Astrocyte of the spinal cord (primary cell): ENCODE data around the gene PRKCE.

Source experiments
- DNase-seq: peaks from one replicate; pipeline ENCODE4 v3.0.0; 2011; ENCODE audit warnings: low read depth, low spot score
- H3K4me3 ChIP-seq: 2 replicates; pipeline ENCODE4 v1.5.1; 2011; ENCODE audit warnings: low read depth, mild to moderate bottlenecking, low read length, moderate library complexity
- CTCF ChIP-seq: IDR thresholded peaks from 2 replicates; pipeline ENCODE4 v1.5.1; 2012; ENCODE audit warnings: low read depth, mild to moderate bottlenecking, low read length, inconsistent platforms
- in situ Hi-C: cut with HindIII; loops from 2 replicates; pipeline ENCODE4 v1.10.0; 2017; ENCODE audit warnings: low sequenced_read_pairs

PRKCE gene

GRCh38 chr2:45769056-45769455, 117.6 kb downstream of the PRKCE start:
- DNase-seq: no peak
- TF ChIP-seq CTCF: no peak
- in situ Hi-C loops: no loop called here
- no peak overlapping the region for H3K4me3 ChIP-seq

- no peak for DNase-seq
- in situ Hi-C loops: no loop called here
- no peak for TF ChIP-seq CTCF
- no peak overlapping the region for H3K4me3 ChIP-seq
Measured at GRCh38 chr2:45769854-45770576, 118.5 kb downstream of the PRKCE start.

- TF ChIP-seq CTCF: no peak
- H3K4me3 ChIP-seq: no peak overlapping the region
- no peak for DNase-seq
- in situ Hi-C loops: no loop called here
Measured at GRCh38 chr2:45770811-45771210, 119.3 kb downstream of the PRKCE start.

GRCh38 chr2:45771261-45771660, 119.8 kb downstream of the PRKCE start:
- H3K4me3 ChIP-seq: no peak overlapping the region
- no peak for TF ChIP-seq CTCF
- DNase-seq: no peak
- in situ Hi-C loops: no loop called here

GRCh38 chr2:45772038-45772437, 120.6 kb downstream of the PRKCE start:
- no peak for TF ChIP-seq CTCF
- in situ Hi-C loops: no loop called here
- no peak for DNase-seq
- no peak overlapping the region for H3K4me3 ChIP-seq

DNA sequence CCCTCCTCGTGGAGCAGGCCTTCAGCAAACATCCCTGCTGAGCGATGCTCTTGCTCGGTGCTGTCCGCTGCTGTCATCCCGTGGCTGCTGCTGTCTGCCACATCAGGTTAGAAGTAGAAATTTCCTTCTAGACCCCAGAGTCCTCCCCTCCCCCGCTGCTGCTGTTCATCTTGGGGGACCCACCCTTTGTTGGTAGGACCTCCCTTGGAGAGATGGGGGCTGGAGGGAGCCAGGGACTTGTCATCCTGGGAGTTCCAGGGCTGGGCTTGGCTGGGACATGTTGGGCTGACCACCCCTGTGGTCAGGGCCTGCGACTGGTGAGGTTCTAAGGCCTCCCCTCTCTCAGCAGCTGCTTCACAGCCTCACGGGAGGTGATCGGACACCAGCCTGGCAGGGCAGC, 122.4 kb downstream of the PRKCE start:
- in situ Hi-C loops: no loop called here
- H3K4me3 ChIP-seq: no peak overlapping the region
- TF ChIP-seq CTCF: no peak
- no peak for DNase-seq

DNA sequence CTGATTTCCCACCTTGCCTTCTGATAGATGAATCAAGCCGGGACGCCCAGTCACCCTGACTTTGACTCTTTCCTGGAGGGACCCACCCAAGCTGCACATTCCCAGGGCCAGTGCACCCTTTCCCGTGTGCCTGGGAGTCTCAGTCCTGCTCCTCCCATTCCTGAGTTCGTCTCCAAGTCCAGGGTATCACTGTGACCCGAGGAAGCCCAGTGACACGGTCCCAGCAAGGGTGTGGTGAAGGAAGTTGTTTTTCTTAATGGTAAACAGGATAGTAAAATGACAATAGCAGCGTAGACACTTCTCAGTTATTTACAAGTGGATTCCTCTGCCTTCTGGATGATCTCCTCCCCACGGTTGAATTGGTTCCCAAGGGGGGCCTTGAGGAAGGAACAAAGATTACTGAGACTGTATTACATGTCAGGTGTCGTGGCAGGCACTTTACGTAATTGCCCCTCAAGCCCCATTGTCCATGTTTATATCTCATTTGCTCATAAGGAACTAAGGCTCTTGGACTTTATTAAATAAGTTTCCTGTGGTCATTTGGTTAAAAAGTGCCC, 123.3 kb downstream of the PRKCE start:
- no peak overlapping the region for H3K4me3 ChIP-seq
- in situ Hi-C loops: no loop called here
- DNase-seq: no peak
- no peak for TF ChIP-seq CTCF
